HepG2 (cell line): ENCODE results near the gene ATP6V1D. TPM values are rescaled to one million over a fixed set of nuclear protein-coding genes. Genes with fewer than 3 reads are reported as not detected.

Source experiments
- ATAC-seq: fragments of 200-7000 bp; cut with Tn5 transposase; 3 replicates; pipeline ENCODE4 v1.9.1; 2020; ENCODE audit warnings: mild to moderate bottlenecking, moderate library complexity
- BruUV-seq: library from RNA; stranded (reverse); fragments of 400-500 nt; replicated peaks from 2 replicates; lab custom pipeline; 2021; lab: Mats Ljungman, UMichigan
- CTCF ChIA-PET: fragments of 300-600 bp; formaldehyde crosslinking; extraction: SDS; loops from one replicate; lab custom pipeline; 2021; ENCODE audit warnings: low total read pairs, inconsistent platforms, low intra/inter-chr PET ratio; lab: Yijun Ruan, JAX
- POLR2A ChIA-PET: fragments of 350-600 bp; sonication (Branson Sonifier 250); formaldehyde crosslinking; loops from one replicate; lab custom pipeline; 2020; ENCODE audit warnings: antibody characterized with exemption, inconsistent platforms; lab: Yijun Ruan, JAX
- DNase-seq: peaks from one replicate; pipeline ENCODE4 v3.0.0-alpha.2; 2015; ENCODE audit warnings: low spot score
- FAIRE-seq: peaks from 3 replicates; lab custom pipeline; 2011; peaks lifted over from hg19 to GRCh38; lab: Jason Lieb, UNC
- H2AFZ ChIP-seq: one replicate; pipeline ENCODE4 v1.6.1; 2011; ENCODE audit warnings: low read length, inconsistent platforms
- H3K27ac ChIP-seq: fragments of 300-600 bp; 3 replicates; pipeline ENCODE4 v1.8.0; 2011; ENCODE audit warnings: mixed run types, mild to moderate bottlenecking, mixed read lengths, low read length, inconsistent platforms; ENCODE audit not compliant: insufficient read depth; ENCODE audit errors: extremely low read length
- H3K27me3 ChIP-seq, 2 experiments: fragments of 200-600 bp in 1 of 2; 2 replicates in 1 of 2; 3 replicates in 1 of 2; pipeline versions ENCODE4 v1.6.0 to v1.8.0; 2011; ENCODE audit warnings: low read length in 2 of 2, mild to moderate bottlenecking in 2 of 2, moderate library complexity in 2 of 2, inconsistent platforms in 1 of 2; ENCODE audit not compliant: insufficient read depth in 2 of 2, control insufficient read depth in 1 of 2
- H3K36me3 ChIP-seq, 2 experiments: fragments of 200-600 bp in 1 of 2; replicated peaks in 1 of 2; 2 replicates in 1 of 2; 3 replicates in 1 of 2; pipeline versions ENCODE4 v1.5.1 to v1.8.0; 2011; ENCODE audit warnings: low read length in 2 of 2, inconsistent platforms in 1 of 2; ENCODE audit not compliant: insufficient read depth in 2 of 2, control insufficient read depth in 1 of 2
- H3K4me1 ChIP-seq: 2 replicates; pipeline ENCODE4 v1.5.1; 2012; ENCODE audit warnings: low read length, inconsistent platforms; ENCODE audit not compliant: insufficient read depth
- H3K4me2 ChIP-seq: 2 replicates; pipeline ENCODE4 v1.6.0; 2011; ENCODE audit warnings: low read depth, low read length, inconsistent platforms
- H3K4me3 ChIP-seq, 3 experiments: fragments of 200-600 bp in 1 of 3; sonication (generic), shearing (Covaris generic) in 1 of 3; replicated peaks in 1 of 3; 2 replicates each; pipeline ENCODE4 v1.5.1; 2011 to 2016; ENCODE audit warnings: low read length in 3 of 3, inconsistent platforms in 2 of 3, low read depth in 2 of 3, mild to moderate bottlenecking in 2 of 3, control low read depth in 1 of 3, mixed read lengths in 1 of 3; ENCODE audit not compliant: insufficient read depth in 1 of 3
- H3K79me2 ChIP-seq: one replicate; pipeline ENCODE4 v1.6.1; 2011; ENCODE audit warnings: low read length, inconsistent platforms; ENCODE audit not compliant: insufficient read depth
- H3K9ac ChIP-seq: 2 replicates; pipeline ENCODE4 v1.6.0; 2011; ENCODE audit warnings: mild to moderate bottlenecking, low read depth, low read length, inconsistent platforms; ENCODE audit not compliant: insufficient read depth
- H3K9me3 ChIP-seq: 2 replicates; pipeline ENCODE4 v1.5.1; 2012; ENCODE audit warnings: mild to moderate bottlenecking, low read length
- H4K20me1 ChIP-seq: 2 replicates; pipeline ENCODE4 v1.6.0; 2011; ENCODE audit warnings: inconsistent platforms, mild to moderate bottlenecking, low read length, moderate library complexity; ENCODE audit not compliant: insufficient read depth
- HIC2 ChIP-seq: sonication (generic); formaldehyde crosslinking; IDR thresholded peaks from 2 replicates; pipeline ENCODE4 v1.9.0; 2022; ENCODE audit warnings: low read depth, missing genetic modification reagents
- HMG20B ChIP-seq: conservative IDR thresholded peaks from 2 replicates; pipeline ENCODE4 v1.6.1; 2016; ENCODE audit warnings: missing genetic modification reagents, missing compliant biosample characterization
- PBX2 ChIP-seq: IDR thresholded peaks from 2 replicates; pipeline ENCODE4 v1.6.1; 2016; ENCODE audit warnings: control low read depth
- SIN3A ChIP-seq: IDR thresholded peaks from 2 replicates; pipeline ENCODE4 v1.6.1; 2011; ENCODE audit warnings: low read depth, mild to moderate bottlenecking, control low read depth, low read length, borderline replicate concordance
- TBL1XR1 ChIP-seq: fragments of 150-350 bp; IDR thresholded peaks from 2 replicates; pipeline ENCODE4 v1.6.1; 2014; ENCODE audit warnings: borderline replicate concordance, low read length; ENCODE audit not compliant: partially characterized antibody
- ZNF512B ChIP-seq: sonication (generic); formaldehyde crosslinking; IDR thresholded peaks from 2 replicates; pipeline ENCODE4 v1.5.1; 2020; ENCODE audit warnings: missing genetic modification reagents, mild to moderate bottlenecking, borderline replicate concordance
- ZNF558 ChIP-seq: sonication (generic); formaldehyde crosslinking; IDR thresholded peaks from 2 replicates; pipeline ENCODE4 v1.9.0; 2022; ENCODE audit warnings: mild to moderate bottlenecking, missing genetic modification reagents, borderline replicate concordance
- WGBS: methylation state at CpG from one replicate; pipeline ENCODE4 v1.1.6; 2017; ENCODE audit warnings: low lambda C conversion rate; 5-methylcytosine and 5-hydroxymethylcytosine counted together
- in situ Hi-C: cut with HindIII; loops from 2 replicates; pipeline ENCODE4 v1.10.0; 2017; ENCODE audit warnings: low pct_unique_long_range_greater_than_20kb; ENCODE audit not compliant: extremely low pct_ligation_motif_present
- intact Hi-C: fragments of 100-400 bp; cut with micrococcal nuclease; formaldehyde crosslinking; loops from one replicate; pipeline ENCODE4 v1.10.0; 2022; ENCODE audit not compliant: unreplicated experiment
- polyA plus RNA-seq, 8 experiments: library from polyadenylated mRNA; depleted of rRNA in 3 of 8; stranded (reverse) in 7 of 8; unstranded in 1 of 8; fragments of >200 nt; fragmentation: Illumina TruSeq in 4 of 8; extraction: Trizol in 4 of 8; gene quantifications; 2 replicates each; pipeline versions ENCODE4 v1.2.1 to v1.2.3, GENCODE V29; 2011 to 2016; ENCODE audit warnings: low read depth in 4 of 8, missing spikeins in 1 of 8, mixed read lengths in 1 of 8; ENCODE audit not compliant: insufficient read depth in 1 of 8
- total RNA-seq, 5 experiments: library from RNA; depleted of rRNA; stranded (reverse); fragments of >200 nt; fragmentation: Illumina TruSeq; extraction: Trizol; gene quantifications; 2 replicates each; pipeline ENCODE4 v1.2.3, GENCODE V29; 2016; ENCODE audit warnings: low read depth in 1 of 5

ATP6V1D gene
- total and polyA plus RNA-seq, 2 of the 13 experiments (the other 11 are each of a cell fraction or from before 2014, with no cell fraction given) = 16.8 to 53.9 TPM

GRCh38 chr14:67371247-67372148 is 11.9 kb upstream of the ATP6V1D start (continued):
- TF ChIP-seq ZNF512B (CRISPR knock-in tag) (no peak), HMG20B (no peak), PBX2 (no peak)

- no peaks in the 10 kb centered on the region for H3K9me3 ChIP-seq
- in situ Hi-C loops (no loop called here), intact Hi-C loops (no loop called here)
- H2AFZ ChIP-seq = no peak overlapping the region
- ChIA-PET POLR2A (no interaction called here), CTCF (no interaction called here)
- peaks cover 18 to 70% of the 10 kb centered on the region in 2 experiments for H3K36me3 ChIP-seq
- peaks cover 1% of the 10 kb centered on the region for H3K79me2 ChIP-seq
- H3K4me2 ChIP-seq = no peak overlapping the region
- FAIRE-seq (no peak), ATAC-seq (no peak), DNase-seq (no peak)
- no peaks in the 10 kb centered on the region for H3K4me1 ChIP-seq
- no peak overlapping the region for H3K27ac ChIP-seq
- H4K20me1 ChIP-seq = no peaks in the 10 kb centered on the region
- TF ChIP-seq TBL1XR1 = no peak
- TF ChIP-seq ZNF558 (CRISPR knock-in tag) = no peak
- TF ChIP-seq SIN3A = no peak
- no peak for TF ChIP-seq HIC2 (CRISPR knock-in tag)
- TF ChIP-seq, all 625 proteins: peak for 0
- Histone ChIP-seq H3K4me3 (no peak overlapping the region), H3K9ac (no peak overlapping the region), H3K27me3 (no peaks in the 10 kb centered on the region)
- WGBS = 96% methylated on average over 5 of the region's 5 CpGs
- BruUV-seq = no TSS peak
Observed at GRCh38 chr14:67370830-67371229, 11.2 kb upstream of the ATP6V1D start.
